Measurements from ENCODE around the gene TLDC2.

DNA sequence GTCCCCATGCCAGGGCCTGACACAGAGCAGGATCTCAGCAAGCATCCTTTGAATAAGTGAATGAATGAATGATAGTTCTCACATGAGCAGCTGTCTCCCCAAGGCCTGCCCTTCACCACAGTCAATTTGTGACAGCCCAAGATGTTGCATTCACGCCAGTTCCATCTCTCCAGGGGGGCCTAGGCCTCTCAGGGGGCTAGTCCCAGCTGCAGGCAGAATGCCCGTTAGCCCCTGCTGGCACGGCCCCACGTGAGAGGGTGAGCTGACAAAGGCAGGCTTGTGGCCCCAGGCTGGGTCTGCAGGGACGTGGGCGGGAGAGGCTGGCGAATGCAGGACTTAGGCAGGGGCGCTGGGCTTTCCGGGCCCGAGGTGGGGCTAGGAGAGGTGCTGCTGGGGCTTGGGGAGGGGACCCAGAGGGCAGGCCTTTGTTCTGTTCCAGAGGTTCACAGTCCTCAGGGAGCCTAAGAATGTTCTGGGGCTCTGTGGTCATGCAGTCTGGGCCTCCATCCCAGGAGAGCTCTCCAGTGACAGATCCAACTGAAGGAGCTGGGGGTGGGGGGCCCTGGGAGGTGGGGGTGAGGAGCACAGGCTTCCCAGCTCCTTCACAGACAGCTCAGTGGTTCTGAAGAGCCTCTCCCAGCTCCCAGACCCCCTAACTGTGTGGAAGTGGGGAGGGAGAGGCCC lies 30.5 kb upstream of the TLDC2 start:
- no peak for TF ChIP-seq ZNF384 (IDR thresholded peaks at IDR 0.05)
- no peak for TF ChIP-seq SP1 (IDR thresholded peaks at IDR 0.05)
- TF ChIP-seq BHLHE40 (IDR thresholded peaks at IDR 0.05; ENCODE audit: borderline replicate concordance): no peak
- no peak for TF ChIP-seq SUZ12 (IDR thresholded peaks at IDR 0.05)
- no peak for TF ChIP-seq L3MBTL2 (conservative IDR thresholded peaks at IDR 0.05)
- TF ChIP-seq CTBP1 (IDR thresholded peaks at IDR 0.05; ENCODE audit: borderline replicate concordance): no peak
- no peak for TF ChIP-seq FOXM1 (IDR thresholded peaks at IDR 0.05; ENCODE audit: borderline replicate concordance)
- no peak for TF ChIP-seq ARNT (IDR thresholded peaks at IDR 0.05)
- TF ChIP-seq ELF4 (IDR thresholded peaks at IDR 0.05): no peak
- TF ChIP-seq NFRKB (IDR thresholded peaks at IDR 0.05): no peak
- TF ChIP-seq, protein P1, sequence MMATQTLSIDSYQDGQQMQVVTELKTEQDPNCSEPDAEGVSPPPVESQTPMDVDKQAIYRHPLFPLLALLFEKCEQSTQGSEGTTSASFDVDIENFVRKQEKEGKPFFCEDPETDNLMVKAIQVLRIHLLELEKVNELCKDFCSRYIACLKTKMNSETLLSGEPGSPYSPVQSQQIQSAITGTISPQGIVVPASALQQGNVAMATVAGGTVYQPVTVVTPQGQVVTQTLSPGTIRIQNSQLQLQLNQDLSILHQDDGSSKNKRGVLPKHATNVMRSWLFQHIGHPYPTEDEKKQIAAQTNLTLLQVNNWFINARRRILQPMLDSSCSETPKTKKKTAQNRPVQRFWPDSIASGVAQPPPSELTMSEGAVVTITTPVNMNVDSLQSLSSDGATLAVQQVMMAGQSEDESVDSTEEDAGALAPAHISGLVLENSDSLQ (IDR thresholded peaks at IDR 0.05): no peak
